Activated gamma-delta T cell (primary cell): ENCODE results near the gene FKBP4.
"Not testable (repeated sequence)": the region's sequence is repeated elsewhere in the genome, so short reads cannot be mapped to it uniquely, and the experiment has no call there.

Experiments used
- DNase-seq: peaks from one replicate; lab custom pipeline; 2025; lab: John Stamatoyannopoulos, UW
- total RNA-seq, 2 donors: gene quantifications; one replicate each; lab custom pipeline; 2026; lab: John Stamatoyannopoulos, UW

The FKBP4 gene, protein sequence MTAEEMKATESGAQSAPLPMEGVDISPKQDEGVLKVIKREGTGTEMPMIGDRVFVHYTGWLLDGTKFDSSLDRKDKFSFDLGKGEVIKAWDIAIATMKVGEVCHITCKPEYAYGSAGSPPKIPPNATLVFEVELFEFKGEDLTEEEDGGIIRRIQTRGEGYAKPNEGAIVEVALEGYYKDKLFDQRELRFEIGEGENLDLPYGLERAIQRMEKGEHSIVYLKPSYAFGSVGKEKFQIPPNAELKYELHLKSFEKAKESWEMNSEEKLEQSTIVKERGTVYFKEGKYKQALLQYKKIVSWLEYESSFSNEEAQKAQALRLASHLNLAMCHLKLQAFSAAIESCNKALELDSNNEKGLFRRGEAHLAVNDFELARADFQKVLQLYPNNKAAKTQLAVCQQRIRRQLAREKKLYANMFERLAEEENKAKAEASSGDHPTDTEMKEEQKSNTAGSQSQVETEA
- total RNA-seq: 46.3 to 48.2 reads per million in 2 donors

DNA sequence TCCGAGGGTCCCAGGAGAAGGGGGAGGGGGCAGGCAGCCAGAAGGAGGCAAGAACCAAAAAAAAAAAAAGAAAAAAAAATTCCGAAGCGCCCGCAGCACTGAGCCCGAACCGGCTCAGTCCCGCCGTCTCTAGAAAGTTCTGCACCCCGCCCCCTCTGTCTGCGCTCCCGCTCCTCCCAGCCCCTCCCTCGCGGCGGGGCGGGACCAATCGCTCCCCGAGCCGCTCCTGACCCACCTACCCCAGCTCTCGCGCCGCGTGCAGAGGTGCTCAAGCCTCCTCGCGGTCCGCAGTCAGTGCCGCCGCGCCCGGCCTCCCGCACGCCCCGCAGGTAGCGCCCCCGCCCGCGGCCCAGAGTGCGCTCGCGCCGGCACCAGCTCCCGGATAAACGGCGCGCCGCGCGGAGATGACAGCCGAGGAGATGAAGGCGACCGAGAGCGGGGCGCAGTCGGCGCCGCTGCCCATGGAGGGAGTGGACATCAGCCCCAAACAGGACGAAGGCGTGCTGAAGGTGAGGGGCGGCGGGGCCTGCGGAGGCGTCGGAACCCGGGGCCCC, at the start of gene FKBP4:
FKBP4 (plus strand) TSS at position 235 of the 554 bp plus-strand sequence; CDS start at position 405, 170 bp downstream.
- DNase-seq: peak; percentile 82

DNA sequence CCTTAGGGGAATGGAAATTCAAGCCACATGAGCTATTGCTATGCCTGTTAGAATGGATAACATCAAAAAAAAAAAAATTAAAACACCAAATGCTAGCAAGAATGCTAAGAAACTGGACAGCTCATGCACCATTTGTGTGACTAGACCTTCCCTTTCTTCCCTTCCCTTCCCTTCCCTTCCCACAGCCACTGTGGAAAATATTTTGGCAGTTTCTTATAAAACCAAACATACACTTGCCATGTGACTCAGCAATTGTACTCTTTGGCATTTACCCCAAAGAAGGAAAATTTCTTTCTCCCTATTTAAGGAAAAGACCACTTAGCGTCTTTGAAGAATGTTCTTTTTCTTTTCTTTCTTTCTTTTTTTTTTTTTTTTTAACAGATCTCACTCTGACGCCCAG, 49.1 kb upstream of the FKBP4 start:
- DNase-seq: no peak

DNA sequence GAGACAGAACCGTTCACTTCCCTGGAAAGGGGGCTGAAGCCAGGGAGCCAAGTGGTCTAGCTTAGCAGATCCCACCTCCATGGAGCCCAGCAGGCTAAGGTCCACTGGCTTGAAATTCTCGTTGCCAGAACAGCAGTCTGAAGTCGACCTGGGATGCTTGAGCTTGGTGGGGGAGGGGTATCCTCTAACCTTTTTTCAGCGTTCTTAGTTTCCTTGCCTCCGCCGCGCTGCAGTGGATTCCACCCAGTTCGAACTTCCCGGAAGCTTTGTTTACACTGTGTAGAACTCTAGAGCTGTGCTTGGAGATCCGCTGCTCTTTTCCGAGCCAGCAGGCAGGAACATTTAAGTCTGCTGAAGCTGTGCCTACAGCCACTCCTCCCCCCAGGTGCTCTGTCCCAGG, 45.2 kb upstream of the FKBP4 start:
- DNase-seq: no peak

DNA sequence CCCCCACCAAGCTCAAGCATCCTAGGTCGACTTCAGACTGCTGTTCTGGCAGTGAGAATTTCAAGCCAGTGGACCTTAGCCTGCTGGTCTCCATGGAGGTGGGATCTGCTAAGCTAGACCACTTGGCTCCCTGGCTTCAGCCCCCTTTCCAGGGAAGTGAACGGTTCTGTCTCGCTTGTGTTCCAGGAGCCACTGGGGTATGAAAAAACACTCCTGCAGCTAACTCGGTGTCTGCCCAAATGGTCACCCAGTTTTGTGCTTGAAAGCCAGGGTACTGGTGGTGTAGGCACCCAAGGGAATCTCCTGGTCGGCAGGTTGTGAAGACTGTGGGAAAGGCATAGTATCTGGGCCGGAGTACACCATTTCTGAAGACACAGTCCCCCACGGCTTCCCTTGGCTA, 44.6 kb upstream of the FKBP4 start:
- no peak for DNase-seq

DNA sequence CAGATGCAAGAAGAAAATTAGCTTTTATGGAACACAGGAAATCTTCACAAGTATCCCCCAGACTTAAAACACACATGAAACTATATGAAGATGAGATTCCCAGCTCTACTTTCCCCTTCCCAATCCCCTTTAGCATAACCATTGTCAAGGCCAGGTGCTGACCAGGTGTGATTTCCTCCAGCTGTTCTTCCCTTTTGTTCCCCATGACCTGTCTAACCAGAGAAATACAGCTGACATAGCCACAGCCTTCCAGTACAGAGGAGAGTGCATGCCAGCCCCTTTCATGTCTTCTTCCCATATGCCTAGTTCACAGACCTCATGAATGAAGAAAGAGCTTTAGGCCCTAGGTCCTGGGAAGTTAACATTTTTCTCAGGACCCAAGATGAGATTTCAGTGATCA, 43.5 kb upstream of the FKBP4 start:
- no peak for DNase-seq

DNA sequence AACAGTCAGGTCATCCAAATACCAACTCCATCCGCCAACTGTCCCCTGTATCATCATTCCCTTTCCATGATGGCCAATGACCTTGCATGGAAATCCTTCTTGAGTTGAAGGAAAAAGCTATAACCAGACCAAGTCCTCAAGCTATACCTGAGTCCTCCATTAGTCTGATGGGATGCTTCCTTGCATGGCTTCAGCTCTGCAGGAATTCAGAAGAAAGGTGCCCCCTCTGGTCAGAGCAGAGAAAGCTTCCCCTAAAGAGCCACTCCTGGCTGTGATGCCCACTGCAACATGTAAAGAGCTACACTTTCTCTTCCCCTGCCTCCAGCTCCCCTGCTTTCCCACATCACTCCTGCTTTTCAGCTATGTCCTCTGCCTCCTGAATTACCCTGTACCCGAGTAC, 43.1 kb upstream of the FKBP4 start:
- DNase-seq: no peak

DNA sequence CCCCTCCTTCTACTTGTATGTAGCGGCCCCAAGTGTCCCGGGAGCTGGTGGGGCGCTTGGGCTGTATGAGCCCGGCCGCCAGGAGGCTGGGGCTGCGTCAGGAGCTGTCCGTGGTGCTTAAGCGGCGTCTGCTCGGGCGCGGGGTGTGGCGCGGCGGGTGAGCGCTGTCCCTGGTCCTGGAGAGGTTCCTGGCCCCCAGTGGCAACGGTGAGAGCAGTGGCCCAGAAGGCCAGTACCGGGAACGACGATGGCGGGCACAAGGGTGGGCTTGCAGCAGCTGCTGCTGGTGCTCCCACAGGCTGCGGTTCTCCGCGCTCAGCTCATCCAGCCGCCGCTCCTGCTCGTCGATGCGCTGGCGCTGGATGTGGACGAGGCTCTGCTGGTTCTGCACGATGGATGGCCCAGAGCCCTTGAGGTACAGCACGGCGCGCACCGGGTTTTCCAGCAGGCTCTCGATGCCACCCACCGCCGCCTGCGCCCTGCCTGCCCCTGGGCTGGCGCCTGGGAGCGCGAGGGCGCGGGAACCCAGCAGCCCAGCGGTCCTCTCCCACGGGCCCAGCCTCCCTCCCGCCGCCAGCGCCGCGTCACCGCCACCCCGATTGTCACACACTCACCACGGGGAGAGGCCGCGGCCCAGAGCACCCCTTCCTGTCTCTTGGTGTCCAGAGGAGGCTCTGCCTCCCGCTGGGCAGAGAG, 41.9 kb upstream of the FKBP4 start:
- DNase-seq: peak; percentile 50

DNA sequence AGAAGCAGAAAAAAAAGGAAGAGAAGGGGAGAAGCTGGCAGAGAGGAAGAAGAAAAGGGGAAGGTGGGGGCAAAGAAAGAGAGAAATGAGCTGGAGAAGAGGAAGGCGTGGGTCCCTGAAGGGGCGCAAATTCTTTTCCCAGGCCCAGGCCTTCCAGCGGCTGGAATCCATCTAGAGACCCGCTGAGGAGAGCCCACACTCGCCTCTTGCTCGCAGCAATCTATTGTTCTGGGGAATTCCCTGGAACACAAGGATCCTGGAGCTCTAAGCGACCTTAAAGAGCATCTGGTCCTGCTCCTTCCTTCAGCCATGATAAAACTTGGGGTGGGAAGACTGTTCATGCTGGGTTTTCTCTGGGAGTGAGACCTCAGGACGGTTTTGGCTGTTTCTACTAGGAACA, 41.2 kb upstream of the FKBP4 start:
- DNase-seq: no peak

DNA sequence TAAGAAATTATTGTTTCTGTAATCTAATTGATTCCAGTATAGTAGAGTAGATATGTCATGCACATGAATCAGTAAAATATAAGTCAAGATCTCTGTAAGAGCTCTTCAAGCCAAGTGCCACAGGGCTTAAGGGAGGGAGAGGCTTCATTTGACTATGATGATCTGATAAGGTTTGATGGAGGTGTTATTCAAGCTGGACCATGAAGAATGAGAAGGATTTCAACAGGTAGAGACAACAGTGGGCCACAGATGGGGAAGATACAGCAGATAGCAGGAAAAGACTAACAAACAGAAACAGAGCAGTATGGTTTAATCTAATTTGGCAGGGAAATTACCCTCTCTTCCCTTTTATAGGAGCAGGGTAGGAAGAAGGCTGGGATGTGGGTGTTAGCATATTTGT, 40.6 kb upstream of the FKBP4 start:
- no peak for DNase-seq

DNA sequence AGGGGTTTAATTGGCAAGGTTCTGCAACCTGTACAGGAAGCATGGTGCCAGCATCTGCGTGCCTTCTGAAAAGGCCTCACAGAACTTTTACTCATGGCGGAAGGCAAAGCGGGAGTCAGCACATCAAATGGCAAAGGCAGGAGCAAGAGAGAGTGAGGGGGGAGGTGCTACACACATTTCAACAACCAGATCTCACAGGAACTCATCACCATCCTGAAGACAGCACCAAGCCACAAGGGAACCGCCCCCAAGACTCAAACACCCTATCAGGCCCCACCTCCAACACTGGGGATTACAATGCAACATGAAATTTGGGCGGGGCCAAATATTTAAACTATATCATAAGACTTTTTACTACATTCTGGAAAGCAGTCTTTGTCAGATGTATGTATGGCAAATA, 38.0 kb upstream of the FKBP4 start:
- no peak for DNase-seq

DNA sequence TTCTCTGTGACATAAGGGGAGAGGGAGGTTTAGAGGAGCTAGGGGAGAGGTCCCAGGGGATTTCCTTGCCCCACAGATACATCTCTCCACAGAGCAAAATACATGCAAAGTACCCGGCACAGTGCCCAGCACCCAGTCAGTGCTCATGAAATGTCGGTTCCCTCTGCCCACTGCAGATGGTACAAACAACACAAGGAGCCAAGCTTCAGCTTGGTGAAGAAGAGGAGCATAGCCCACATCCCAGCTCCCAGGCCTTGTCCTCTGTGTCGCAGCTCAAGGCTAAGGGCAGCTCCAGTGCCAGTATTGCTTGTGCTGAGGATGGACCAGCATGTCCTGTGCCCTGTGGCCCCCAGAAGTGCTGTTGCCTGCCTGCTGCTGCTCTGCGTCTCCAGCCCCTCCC, 35.0 kb upstream of the FKBP4 start:
- DNase-seq: no peak

DNA sequence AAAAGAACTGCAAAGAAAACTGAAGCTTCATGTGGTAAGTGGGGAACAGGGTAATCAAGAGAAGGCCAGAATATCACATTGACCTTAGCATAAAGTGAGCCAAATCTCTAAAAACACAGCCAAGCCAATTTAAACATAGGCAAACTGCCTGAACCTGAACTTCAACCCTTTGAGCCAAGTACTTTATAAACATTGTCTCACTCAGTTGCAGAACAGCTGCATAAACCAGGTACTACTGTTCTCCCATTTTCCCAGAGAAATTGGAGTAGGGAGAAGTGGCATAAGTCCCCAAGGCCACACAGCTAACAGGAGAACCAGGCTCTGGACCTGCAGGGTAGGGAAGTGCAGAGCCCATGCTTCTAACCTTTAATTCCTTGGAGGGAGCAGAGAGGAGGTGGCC, 30.4 kb upstream of the FKBP4 start:
- DNase-seq: no peak

DNA sequence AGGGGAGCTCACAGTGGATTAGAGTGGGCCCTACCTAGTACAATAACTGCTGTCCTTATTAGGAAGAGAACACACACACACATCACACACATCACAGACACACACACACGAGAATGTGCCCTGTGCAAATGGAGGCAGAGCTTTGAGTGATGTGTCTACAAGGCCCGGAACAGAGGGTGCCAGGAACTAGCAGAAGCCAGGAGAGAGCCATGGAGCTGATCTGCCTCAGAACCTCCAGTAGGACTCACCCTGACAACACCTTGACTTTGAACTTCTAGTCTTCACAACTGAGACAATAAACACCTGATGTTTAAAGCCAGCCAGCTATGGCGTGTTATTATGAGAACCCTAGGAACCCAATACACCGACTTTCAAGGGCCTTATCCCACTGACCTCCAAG, 29.7 kb upstream of the FKBP4 start:
- DNase-seq: no peak

DNA sequence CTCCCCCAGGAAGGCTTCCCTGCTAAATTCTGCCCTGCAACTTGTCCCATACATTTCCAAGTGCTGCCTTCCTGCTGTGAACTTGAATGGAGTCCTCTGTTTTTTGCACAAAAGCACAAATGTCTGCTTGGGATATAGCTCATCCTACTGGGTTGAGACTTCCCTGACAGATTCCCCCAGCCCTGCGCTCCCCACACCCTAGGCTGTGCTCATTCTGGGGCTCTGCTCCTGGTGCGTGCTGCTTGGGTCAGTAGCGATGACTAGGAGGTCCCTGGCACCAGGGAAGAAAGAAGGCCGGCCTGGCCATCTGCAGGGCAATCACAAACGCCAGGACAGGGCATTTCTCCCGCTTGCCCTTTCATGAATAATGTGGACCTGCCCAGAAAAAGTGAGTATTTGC, 29.2 kb upstream of the FKBP4 start:
- no peak for DNase-seq

DNA sequence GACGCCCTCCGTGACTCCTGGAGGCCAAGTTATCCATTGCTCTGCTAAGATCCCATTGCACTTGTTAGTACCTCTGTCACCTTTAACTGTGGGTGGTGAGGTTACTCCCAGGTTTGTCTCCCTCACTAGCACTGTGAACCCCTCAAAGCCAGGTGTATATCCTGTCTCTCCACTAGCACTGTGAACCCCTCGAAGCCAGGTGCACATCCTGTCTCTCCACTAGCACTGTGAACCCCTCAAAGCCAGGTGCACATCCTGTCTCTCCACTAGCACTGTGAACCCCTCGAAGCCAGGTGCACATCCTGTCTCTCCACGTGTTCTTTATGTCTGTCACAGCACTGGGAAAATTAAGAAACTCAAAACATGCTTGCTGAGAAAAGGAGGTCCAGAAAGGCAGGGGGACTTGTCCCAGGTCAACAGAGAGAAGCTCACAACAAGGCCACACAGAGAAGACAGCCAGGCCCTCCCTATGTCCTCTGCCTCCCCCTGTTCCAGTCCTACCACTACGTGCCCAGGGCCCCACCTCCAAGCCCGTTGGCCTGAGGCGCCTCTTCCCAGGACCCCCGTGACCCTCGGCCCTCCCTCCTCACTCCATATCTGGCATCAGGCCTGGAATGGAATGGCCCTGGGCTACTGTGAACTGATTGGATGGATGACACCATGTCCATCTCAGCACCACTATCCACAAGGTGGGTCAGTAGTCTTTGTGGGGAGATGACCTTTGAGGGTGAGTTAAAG, 26.4 kb upstream of the FKBP4 start:
- no peak for DNase-seq

DNA sequence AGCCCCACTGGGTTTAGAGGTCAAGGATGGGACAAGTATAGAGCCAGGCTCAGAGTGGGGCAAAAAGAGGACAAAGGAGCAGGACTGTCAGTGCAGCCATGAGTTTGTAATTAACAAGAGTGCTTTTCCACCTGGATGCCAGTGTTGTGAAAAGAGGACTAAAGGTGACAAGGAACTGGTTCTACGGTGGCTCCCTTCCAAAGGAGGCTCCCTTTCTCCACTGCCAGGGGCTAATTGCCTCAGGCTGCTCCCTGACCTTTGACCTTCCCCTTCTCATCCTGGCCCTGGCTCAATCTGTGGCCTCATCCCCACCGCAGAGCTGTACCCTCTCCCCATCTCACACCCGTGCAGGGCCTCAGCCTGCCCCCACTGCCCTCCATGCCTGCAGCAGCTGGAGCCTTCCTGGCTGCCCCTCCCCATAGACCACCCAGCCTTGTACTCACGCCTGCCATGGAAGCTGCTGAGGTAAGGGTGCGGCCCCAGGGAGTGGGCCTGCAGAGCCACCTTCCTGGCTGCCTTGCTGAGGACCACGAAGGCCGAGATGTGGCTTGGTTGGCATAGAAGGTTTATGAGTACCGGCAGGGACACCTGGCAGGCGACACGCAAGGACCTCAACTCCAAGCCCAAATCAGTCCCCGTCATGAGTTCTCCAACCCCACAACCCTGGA, 24.8 kb upstream of the FKBP4 start:
- DNase-seq: no peak

DNA sequence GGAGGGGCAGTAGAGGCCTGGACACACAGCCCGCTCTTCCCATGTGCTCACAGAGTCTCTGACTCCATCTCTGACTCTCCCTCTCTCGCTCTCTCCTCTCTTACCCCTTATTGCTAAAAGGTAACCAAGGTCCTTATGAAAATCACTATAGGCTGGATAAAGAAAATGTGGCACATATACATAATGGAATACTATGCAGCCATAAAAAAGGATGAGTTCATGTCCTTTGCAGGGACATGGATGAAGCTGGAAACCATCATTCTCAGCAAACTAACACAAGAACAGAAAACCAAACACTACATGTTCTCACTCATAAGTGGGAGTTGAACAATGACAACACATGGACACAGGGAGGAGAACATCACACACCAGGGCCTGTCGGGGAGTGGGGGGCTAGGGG, 24.2 kb upstream of the FKBP4 start:
- DNase-seq: not testable (repeated sequence)

DNA sequence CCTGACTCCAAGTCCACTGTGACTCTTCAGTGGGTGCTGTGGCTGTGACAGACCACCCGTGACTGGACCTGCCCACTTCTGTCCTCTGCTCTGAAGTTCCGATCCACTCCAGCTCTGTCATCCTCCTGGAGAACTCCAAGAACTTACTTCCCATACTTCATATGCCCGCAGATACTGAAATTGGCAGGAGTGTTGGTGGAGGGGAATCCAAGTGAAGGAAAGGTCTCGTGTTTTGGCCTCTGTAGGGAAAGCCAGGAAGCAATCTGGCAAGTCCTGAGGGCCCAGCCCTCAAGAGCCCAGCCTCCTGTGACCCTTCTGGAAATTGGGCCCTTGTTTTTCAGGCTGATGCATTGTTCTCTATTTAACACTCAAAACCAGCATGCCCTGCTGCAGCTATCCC, 22.4 kb upstream of the FKBP4 start:
- no peak for DNase-seq

DNA sequence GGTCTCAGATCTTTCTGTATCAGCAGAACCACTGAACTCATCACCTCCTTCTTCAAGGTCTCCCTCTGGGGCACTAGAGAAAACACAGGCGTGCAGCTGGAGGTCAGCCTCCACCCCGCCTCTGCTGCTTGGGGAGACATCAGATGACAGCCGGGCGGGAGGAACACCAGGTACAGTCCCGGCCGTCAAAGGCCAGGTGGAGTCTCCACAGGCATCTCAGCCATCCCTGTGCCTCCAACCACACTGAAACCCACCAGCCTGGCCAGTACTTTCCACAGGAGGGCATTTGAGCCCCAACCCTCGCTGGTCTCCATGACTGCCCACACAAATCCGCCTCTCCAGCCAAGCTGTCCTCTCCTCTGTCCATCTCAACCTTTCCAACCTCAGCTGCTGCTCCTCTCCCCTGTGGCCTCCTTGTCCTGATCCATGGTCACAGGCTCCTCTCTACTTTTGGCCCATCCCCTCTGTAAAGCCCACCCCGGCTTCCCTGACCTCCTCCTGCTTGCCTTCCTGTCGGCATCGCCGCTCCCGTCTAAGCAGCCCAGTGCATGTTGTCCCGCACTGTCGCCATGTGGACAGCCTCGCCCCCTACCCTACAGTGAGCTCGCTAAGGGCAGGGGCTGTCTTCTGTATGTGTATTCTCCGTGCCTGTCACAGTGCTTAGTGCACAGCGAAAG, 21.4 kb upstream of the FKBP4 start:
- no peak for DNase-seq

DNA sequence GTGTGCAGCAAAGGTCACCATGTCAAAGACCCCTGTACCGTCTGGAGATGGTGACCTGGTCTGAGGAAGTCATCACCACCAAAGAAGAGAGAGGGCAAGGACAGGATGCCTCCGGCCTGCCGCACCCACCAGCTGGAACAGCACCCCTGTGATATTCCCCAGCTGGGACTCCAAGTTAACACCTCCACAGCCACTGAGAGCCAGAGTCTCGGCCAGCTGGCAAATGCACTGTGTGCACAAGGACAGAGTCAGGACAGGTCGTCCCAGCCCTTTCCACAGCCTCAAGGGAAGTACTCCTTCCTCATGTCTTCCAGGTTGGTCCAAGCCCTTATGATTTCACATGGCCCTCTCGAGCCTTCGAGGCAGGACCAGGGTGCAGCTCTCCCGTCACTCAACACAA, 19.3 kb upstream of the FKBP4 start:
- DNase-seq: no peak

DNA sequence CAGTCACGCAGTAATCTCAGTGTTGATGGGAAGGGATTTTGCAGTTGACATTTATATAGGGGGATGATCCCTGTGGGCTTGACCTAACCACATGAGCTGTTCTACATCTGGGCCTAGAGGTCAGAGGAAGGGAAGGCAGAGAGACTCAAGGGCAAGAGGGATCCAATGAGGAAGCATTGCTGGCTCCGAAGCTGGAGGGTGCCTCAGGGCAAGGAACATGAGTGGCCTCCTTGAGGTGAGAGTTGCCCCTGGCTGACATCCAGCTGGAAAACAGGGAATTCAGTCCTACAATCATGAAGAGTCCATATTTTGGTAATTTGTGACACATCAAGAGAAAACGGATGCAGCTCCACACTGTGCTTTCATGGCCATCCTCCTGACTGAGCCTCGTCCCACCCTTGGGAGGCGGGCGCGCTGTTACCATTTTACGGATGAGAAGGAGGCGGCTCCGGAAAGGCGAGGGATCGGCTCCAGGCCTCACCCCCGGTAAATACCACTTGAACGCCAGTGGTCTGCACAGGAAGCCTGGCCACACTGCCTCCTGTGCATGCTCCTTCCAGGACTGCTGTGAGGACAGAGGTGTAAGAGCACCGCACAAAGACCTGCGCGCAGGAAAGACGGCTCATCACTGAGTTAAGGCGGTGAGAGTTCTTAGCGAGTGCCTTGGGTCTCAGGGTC, 18.5 kb upstream of the FKBP4 start:
- no peak for DNase-seq
